Liver (tissue), 3 donors: Measurements from ENCODE around the gene TNP2.

ENCODE experiments used
- TAF1 ChIP-seq: conservative IDR thresholded peaks from 2 replicates; pipeline ENCODE4 v1.6.1; 2016; ENCODE audit warnings: antibody characterized with exemption, mild to moderate bottlenecking
- TF ChIP-seq, protein P1 (sequence below): fragments of 150-350 bp; IDR thresholded peaks from 2 replicates; pipeline ENCODE4 v1.5.1; 2017; ENCODE audit warnings: improper control_type of control experiment, low read depth, low read length; ENCODE audit not compliant: missing input control
- TF ChIP-seq, protein P2 (sequence below): IDR thresholded peaks from 2 replicates; pipeline ENCODE4 v1.6.1; 2016; ENCODE audit warnings: antibody characterized with exemption
- donor health status: healthy.
- donor health status: healthy.

GRCh38 chr16:11232302-11232851, 36.7 kb downstream of the TNP2 start:
- TF ChIP-seq, protein P1, sequence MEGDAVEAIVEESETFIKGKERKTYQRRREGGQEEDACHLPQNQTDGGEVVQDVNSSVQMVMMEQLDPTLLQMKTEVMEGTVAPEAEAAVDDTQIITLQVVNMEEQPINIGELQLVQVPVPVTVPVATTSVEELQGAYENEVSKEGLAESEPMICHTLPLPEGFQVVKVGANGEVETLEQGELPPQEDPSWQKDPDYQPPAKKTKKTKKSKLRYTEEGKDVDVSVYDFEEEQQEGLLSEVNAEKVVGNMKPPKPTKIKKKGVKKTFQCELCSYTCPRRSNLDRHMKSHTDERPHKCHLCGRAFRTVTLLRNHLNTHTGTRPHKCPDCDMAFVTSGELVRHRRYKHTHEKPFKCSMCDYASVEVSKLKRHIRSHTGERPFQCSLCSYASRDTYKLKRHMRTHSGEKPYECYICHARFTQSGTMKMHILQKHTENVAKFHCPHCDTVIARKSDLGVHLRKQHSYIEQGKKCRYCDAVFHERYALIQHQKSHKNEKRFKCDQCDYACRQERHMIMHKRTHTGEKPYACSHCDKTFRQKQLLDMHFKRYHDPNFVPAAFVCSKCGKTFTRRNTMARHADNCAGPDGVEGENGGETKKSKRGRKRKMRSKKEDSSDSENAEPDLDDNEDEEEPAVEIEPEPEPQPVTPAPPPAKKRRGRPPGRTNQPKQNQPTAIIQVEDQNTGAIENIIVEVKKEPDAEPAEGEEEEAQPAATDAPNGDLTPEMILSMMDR = no peak
- TF ChIP-seq, protein P2, sequence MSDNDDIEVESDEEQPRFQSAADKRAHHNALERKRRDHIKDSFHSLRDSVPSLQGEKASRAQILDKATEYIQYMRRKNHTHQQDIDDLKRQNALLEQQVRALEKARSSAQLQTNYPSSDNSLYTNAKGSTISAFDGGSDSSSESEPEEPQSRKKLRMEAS = no peak
- TF ChIP-seq TAF1 = no peak
